ENCODE data around the gene TRMT1. TPM values are rescaled to one million over a fixed set of nuclear protein-coding genes. Genes with fewer than 3 reads are reported as not detected.

The TRMT1 gene
- total and polyA plus RNA-seq, 4 donors, result 14.4 to 48.2 (median 43.8) TPM

GRCh38 chr19:13089857-13090507, 26.6 kb downstream of the TRMT1 start:
- Histone ChIP-seq H3K36me3 (ENCODE audit: control insufficient read depth in 4 of 4, insufficient read depth in 4 of 4, low read length in 4 of 4) (peaks cover 0 to 22% (median 11%) of the 10 kb centered on the region in 4 donors), H3K27ac (ENCODE audit: low read depth in 1 of 2, low read length in 1 of 2) (peak overlapping the region in 1 of 2 donors; percentile 40), H3K9ac (ENCODE audit: insufficient read depth in 1 of 2, low read length in 2 of 2) (no peak overlapping the region), H3K9me3 (ENCODE audit: control insufficient read depth in 4 of 4, insufficient read depth in 3 of 4, low read length in 3 of 4) (no peaks in the 10 kb centered on the region), H3K27me3 (ENCODE audit: control insufficient read depth in 3 of 3, insufficient read depth in 3 of 3, low read length in 2 of 3) (no peaks in the 10 kb centered on the region), H3K4me1 (ENCODE audit: control insufficient read depth in 5 of 5, insufficient read depth in 5 of 5, low read length in 5 of 5) (peaks cover 0 to 55% (median 13%) of the 10 kb centered on the region in 5 donors), H3K4me3 (no peak overlapping the region)
- no peak for DNase-seq
- WGBS, 2 donors, result 80 to 91% methylated on average over 12 of the region's 12 CpGs
- ATAC-seq (ENCODE audit: insufficient read depth, low FRiP score), result no peak
- TF ChIP-seq, protein P1, sequence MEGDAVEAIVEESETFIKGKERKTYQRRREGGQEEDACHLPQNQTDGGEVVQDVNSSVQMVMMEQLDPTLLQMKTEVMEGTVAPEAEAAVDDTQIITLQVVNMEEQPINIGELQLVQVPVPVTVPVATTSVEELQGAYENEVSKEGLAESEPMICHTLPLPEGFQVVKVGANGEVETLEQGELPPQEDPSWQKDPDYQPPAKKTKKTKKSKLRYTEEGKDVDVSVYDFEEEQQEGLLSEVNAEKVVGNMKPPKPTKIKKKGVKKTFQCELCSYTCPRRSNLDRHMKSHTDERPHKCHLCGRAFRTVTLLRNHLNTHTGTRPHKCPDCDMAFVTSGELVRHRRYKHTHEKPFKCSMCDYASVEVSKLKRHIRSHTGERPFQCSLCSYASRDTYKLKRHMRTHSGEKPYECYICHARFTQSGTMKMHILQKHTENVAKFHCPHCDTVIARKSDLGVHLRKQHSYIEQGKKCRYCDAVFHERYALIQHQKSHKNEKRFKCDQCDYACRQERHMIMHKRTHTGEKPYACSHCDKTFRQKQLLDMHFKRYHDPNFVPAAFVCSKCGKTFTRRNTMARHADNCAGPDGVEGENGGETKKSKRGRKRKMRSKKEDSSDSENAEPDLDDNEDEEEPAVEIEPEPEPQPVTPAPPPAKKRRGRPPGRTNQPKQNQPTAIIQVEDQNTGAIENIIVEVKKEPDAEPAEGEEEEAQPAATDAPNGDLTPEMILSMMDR (IDR thresholded peaks at IDR 0.05; ENCODE audit: control extremely low read depth, extremely low read depth), result no peak

DNA sequence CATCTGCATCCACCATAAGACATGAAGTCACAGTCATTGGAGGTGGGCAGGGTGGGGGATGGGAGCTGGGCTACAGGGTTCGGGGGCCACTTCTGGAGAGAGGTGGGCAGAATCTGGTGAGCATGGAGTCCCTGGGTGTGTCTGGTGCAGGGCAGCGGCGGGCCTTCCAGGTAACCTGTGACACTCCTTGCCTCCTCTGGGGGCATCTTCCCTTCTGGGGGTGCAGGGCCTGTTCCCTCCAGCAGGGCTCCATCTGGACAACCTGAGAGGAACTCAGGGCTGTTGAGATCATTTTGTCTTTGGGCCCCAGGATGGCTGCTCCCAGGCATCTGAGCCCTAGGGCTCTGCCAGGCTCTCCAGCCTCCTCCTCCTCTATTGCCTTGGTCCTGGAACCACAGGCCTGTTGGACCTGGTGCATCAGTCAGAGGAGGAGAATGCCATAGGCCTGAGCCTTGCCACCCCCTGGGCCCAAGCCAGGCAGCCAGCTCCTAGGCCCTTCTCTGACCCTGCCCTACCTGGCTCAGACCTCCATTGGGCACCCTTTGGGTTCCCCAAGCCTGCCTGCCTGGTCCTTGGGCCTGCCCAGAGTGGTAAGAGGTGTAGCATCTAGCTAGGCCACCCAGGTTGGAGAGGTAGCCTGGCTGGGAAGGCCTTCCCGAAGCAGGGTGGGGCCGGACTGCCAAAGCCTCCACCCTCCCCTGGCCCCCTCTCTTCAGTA, 27.2 kb downstream of the TRMT1 start:
- Histone ChIP-seq H3K9ac (ENCODE audit: insufficient read depth in 1 of 2, low read length in 2 of 2) (no peak overlapping the region), H3K27me3 (ENCODE audit: control insufficient read depth in 3 of 3, insufficient read depth in 3 of 3, low read length in 2 of 3) (no peaks in the 10 kb centered on the region), H3K27ac (ENCODE audit: low read depth in 1 of 2, low read length in 1 of 2) (peak overlapping the region in 1 of 2 donors; percentile 40), H3K4me3 (no peak overlapping the region), H3K4me1 (ENCODE audit: control insufficient read depth in 5 of 5, insufficient read depth in 5 of 5, low read length in 5 of 5) (peaks cover 0 to 52% (median 13%) of the 10 kb centered on the region in 5 donors), H3K36me3 (ENCODE audit: control insufficient read depth in 4 of 4, insufficient read depth in 4 of 4, low read length in 4 of 4) (peaks cover 0 to 19% (median 13%) of the 10 kb centered on the region in 4 donors), H3K9me3 (ENCODE audit: control insufficient read depth in 4 of 4, insufficient read depth in 3 of 4, low read length in 3 of 4) (no peaks in the 10 kb centered on the region)
- TF ChIP-seq, protein P1 (IDR thresholded peaks at IDR 0.05; ENCODE audit: control extremely low read depth, extremely low read depth), result no peak
- ATAC-seq (ENCODE audit: insufficient read depth, low FRiP score) (no peak), DNase-seq (no peak)
- WGBS, 2 donors, result 86 to 91% methylated on average over 5 of the region's 5 CpGs

- H3K9ac ChIP-seq (ENCODE audit: insufficient read depth in 1 of 2, low read length in 2 of 2), result no peak overlapping the region
- H3K4me3 ChIP-seq, result no peak overlapping the region
- H3K27me3 ChIP-seq (ENCODE audit: control insufficient read depth in 3 of 3, insufficient read depth in 3 of 3, low read length in 2 of 3), result no peaks in the 10 kb centered on the region
- DNase-seq, result no peak
- 89 to 92% methylated on average over 35 to 37 of the region's 37 CpGs for WGBS, 2 donors
- no peak overlapping the region for H3K27ac ChIP-seq (ENCODE audit: low read depth in 1 of 2, low read length in 1 of 2)
- TF ChIP-seq, protein P1 (IDR thresholded peaks at IDR 0.05; ENCODE audit: control extremely low read depth, extremely low read depth), result no peak
- H3K9me3 ChIP-seq (ENCODE audit: control insufficient read depth in 4 of 4, insufficient read depth in 3 of 4, low read length in 3 of 4), result no peaks in the 10 kb centered on the region
- ATAC-seq (ENCODE audit: insufficient read depth, low FRiP score), result no peak
- peaks cover 0 to 25% (median 16%) of the 10 kb centered on the region in 4 donors for H3K36me3 ChIP-seq (ENCODE audit: control insufficient read depth in 4 of 4, insufficient read depth in 4 of 4, low read length in 4 of 4)
- H3K4me1 ChIP-seq (ENCODE audit: control insufficient read depth in 5 of 5, insufficient read depth in 5 of 5, low read length in 5 of 5), result peaks cover 0 to 41% (median 13%) of the 10 kb centered on the region in 5 donors
These were observed 28.6 kb downstream of the TRMT1 start for GRCh38 chr19:13087795-13088537.
